ENCODE results near the gene GID8. TPM values are rescaled to one million over a fixed set of nuclear protein-coding genes. Genes with fewer than 3 reads are reported as not detected.

GID8 gene
- total and polyA plus RNA-seq, 2 donors (not counting 3 experiments of a cell fraction or from before 2014, with no cell fraction given), result 25.3 to 34.6 TPM

GRCh38 chr20:62925076-62925419 is 12.9 kb upstream of the GID8 start:
- DNase-seq (ENCODE audit: low read depth, low spot score) (peak; percentile 47), FAIRE-seq (no peak)
- peak overlapping the region; percentile 84 for H3K4me2 ChIP-seq (ENCODE audit: insufficient read depth, low read length)
- no peaks in the 10 kb centered on the region for H3K9me3 ChIP-seq (replicated peaks; ENCODE audit: control insufficient read depth, insufficient read depth, low read length)
- H4K20me1 ChIP-seq (replicated peaks; ENCODE audit: control insufficient read depth, extremely low read depth, insufficient read depth, low read length), result peaks cover 12% of the 10 kb centered on the region
- CTCF ChIA-PET, result interaction anchor here (0.9 to 1.8 kb wide), 4 partner anchors 13 to 47 kb away, joined by 3 to 6 read pairs (median 4); partner anchors contain the start of gene GID8
- H2AFZ ChIP-seq (ENCODE audit: low read depth, low read length), result no peak overlapping the region
- BruUV-seq (replicated peaks), result no TSS peak
- H3K4me3 ChIP-seq (replicated peaks in 1 of 3; ENCODE audit: insufficient read depth in 1 of 3, low read depth in 1 of 3, low read length in 3 of 3), result peak overlapping the region; percentile 71 to 96 (median 74)
- H3K9ac ChIP-seq (replicated peaks; ENCODE audit: extremely low read depth, insufficient read depth, low read length), result peak overlapping the region; percentile 83
- peak overlapping the region; percentile 58 for H3K27ac ChIP-seq (ENCODE audit: insufficient read depth, low read depth, low read length)
- peaks cover 53% of the 10 kb centered on the region for H3K4me1 ChIP-seq (ENCODE audit: control insufficient read depth, extremely low read depth, insufficient read depth, low read length)
- POLR2A ChIA-PET, result interaction anchor here (0.6 kb wide), 1 partner anchor 10 kb away, joined by 3 read pairs; no protein-coding TSS in a partner anchor
- intact Hi-C loops (cut with micrococcal nuclease), result no loop called here
- dilution Hi-C loops (cut with MboI; ENCODE audit: extremely low pct_ligation_motif_present, low sequenced_read_pairs), result no loop called here
- no peaks in the 10 kb centered on the region for H3K9me1 ChIP-seq (replicated peaks; ENCODE audit: control insufficient read depth, extremely low read depth, insufficient read depth, low read length)
- no peaks in the 10 kb centered on the region for H3K36me3 ChIP-seq (ENCODE audit: control insufficient read depth in 2 of 2, extremely low read depth in 1 of 2, insufficient read depth in 2 of 2, low read length in 2 of 2)
- H3K79me2 ChIP-seq (ENCODE audit: control insufficient read depth, insufficient read depth, low read length), result peaks cover 94% of the 10 kb centered on the region
- no peaks in the 10 kb centered on the region for H3K27me3 ChIP-seq (ENCODE audit: control insufficient read depth in 2 of 2, insufficient read depth in 2 of 2, low read length in 2 of 2)
- TF ChIP-seq JUN (IDR thresholded peaks at IDR 0.05; ENCODE audit: borderline replicate concordance, insufficient read depth, insufficient read length, low read depth) (no peak), MAX (IDR thresholded peaks at IDR 0.05; ENCODE audit: insufficient read depth, insufficient read length) (no peak), EZH2 (IDR thresholded peaks at IDR 0.05; ENCODE audit: borderline replicate concordance, low read depth, low read length, severe bottlenecking) (no peak), CTCF (IDR thresholded peaks at IDR 0.05; ENCODE audit: extremely low read depth in 1 of 2, insufficient read depth in 1 of 2, low read depth in 1 of 2, low read length in 2 of 2) (no peak), GATA2 (IDR thresholded peaks at IDR 0.05; ENCODE audit: insufficient read depth, insufficient read length, low read depth, low read length) (no peak), POLR2A (IDR thresholded peaks at IDR 0.05; ENCODE audit: low read depth, low read length) (no peak), POLR2AphosphoS5 (IDR thresholded peaks at IDR 0.05; ENCODE audit: insufficient read depth, low read depth, low read length) (no peak), MYC (IDR thresholded peaks at IDR 0.05; ENCODE audit: low read depth, low read length) (no peak), FOS (IDR thresholded peaks at IDR 0.05; ENCODE audit: borderline replicate concordance, insufficient read depth, low read length) (no peak)
